OCI-LY3 (cell line): Measurements from ENCODE around the gene CDKN2A.

Source experiments
- EZH2phosphoT487 ChIP-seq: fragments of 200-600 bp; shearing (Covaris generic); IDR thresholded peaks from 2 replicates; pipeline ENCODE4 v1.6.1; 2018; ENCODE audit warnings: antibody characterized with exemption, mixed run types, low read depth
- TF ChIP-seq, protein P1 (sequence below): fragments of 200-600, 300-600 bp; sonication (generic); IDR thresholded peaks from 2 replicates; pipeline ENCODE4 v1.5.1; 2014; ENCODE audit warnings: antibody characterized with exemption, low read length, low read depth

DNA sequence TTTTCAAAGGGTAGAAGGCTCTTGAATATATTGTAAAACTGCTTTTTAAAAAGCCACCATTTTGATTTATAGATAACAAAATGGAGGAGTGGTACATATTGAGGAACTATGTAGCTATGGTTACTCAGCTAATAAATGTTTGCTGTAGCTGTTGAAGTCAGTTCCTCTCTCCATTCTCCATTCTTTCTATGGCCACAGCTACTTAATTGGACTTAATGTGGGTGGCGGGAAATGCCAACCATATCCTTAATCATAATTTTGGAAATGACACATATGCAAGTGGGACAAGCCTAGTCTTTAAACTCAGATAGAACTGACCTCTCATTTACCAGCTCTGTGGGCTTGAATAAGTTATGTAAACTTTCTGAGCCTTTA, 10.6 kb downstream of the CDKN2A start:
- TF ChIP-seq, protein P1, sequence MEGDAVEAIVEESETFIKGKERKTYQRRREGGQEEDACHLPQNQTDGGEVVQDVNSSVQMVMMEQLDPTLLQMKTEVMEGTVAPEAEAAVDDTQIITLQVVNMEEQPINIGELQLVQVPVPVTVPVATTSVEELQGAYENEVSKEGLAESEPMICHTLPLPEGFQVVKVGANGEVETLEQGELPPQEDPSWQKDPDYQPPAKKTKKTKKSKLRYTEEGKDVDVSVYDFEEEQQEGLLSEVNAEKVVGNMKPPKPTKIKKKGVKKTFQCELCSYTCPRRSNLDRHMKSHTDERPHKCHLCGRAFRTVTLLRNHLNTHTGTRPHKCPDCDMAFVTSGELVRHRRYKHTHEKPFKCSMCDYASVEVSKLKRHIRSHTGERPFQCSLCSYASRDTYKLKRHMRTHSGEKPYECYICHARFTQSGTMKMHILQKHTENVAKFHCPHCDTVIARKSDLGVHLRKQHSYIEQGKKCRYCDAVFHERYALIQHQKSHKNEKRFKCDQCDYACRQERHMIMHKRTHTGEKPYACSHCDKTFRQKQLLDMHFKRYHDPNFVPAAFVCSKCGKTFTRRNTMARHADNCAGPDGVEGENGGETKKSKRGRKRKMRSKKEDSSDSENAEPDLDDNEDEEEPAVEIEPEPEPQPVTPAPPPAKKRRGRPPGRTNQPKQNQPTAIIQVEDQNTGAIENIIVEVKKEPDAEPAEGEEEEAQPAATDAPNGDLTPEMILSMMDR: no peak
- no peak for TF ChIP-seq EZH2phosphoT487
